Measurements from ENCODE around the gene CALCB. TPM values are rescaled to one million over a fixed set of nuclear protein-coding genes. Genes with fewer than 3 reads are reported as not detected.

CALCB gene
- total RNA-seq, 6 experiments from 2014 or later, result 0.12 to 0.86 (median 0.29) TPM; not detected in 1

DNA sequence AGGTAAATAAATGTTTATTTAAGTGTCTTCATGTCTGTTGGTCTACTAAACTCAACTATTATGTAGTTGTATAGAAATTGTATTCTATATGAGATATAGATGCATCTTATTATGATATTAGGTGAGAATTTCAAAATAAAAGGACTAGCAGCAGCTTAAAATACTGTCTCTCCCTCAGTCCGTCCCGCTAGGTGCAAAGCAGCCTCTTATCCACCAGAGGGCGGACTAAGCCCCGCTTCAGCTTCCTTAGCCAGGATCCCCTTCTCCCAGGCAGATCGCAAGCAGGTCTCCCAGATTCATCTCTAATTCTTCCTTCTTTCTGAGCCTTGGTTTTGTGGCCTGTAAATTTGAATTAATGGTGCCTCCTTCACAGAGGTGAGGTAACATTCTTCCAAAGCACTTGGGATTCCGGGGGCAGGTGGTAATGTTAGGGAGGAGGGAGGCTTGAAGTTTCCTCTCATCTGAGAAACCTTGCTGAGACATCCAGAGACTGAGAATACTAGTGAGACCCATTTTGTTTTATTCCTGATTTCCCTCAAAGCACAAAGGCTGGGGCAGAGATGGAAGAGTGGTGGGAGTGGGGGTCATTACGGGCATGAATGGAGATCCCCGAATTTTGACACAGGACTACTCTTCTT, 27.8 kb downstream of the CALCB start:
- Histone ChIP-seq H3K27ac (no peak overlapping the region), H3K27me3 (no peaks in the 10 kb centered on the region), H3K36me3 (no peaks in the 10 kb centered on the region), H3K9me3 (no peaks in the 10 kb centered on the region), H3K4me3 (no peak overlapping the region), H3K4me1 (no peaks in the 10 kb centered on the region)
- TF ChIP-seq CTCF (IDR thresholded peaks at IDR 0.05) (peak; percentile 87 to 97 (median 95)), POLR2A (IDR thresholded peaks at IDR 0.05) (no peak)
- peak; percentile 98 to 100 (median 98) for ATAC-seq
- WGBS (ENCODE audit: insufficient coverage, low coverage, low lambda C conversion rate, missing lambda C conversion rate), result 21% methylated on average over 8 of the region's 8 CpGs
- intact Hi-C loops (cut with DNase I), result loop anchor here (2.0 to 5.0 kb wide), 2 partner anchors 106 to 108 kb away; no protein-coding TSS in a partner anchor
- peak; percentile 65 to 76 (median 72) for DNase-seq

DNA sequence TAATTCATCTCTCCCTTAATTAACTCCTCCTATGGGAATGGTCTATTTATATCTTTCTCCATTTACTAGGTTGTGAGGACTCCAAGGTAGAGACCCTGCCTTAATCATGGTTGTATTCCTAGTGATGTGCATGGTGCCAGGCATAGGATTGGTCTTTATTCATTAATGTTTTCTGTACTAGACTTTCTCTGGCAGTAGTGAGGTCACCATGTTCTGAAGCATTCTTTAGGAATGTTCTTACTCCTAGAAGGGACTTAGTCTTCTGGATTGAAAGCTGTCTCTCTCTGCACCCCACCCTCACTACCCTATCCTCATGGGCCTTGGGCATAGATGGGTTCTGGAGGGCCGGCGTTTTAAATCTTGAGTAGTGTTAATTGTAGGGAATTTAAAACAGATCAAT, 30.8 kb downstream of the CALCB start:
- H3K27me3 ChIP-seq, result no peaks in the 10 kb centered on the region
- ATAC-seq, result no peak
- no peak overlapping the region for H3K27ac ChIP-seq
- intact Hi-C loops (cut with DNase I), result loop anchor here in 1 of 2 donors (5.0 kb wide), 1 partner anchor 103 kb away; no protein-coding TSS in a partner anchor
- H3K4me1 ChIP-seq, result peaks cover 0 to 3% (median 0%) of the 10 kb centered on the region in 4 donors
- no peak overlapping the region for H3K4me3 ChIP-seq
- WGBS (ENCODE audit: insufficient coverage, low coverage, low lambda C conversion rate, missing lambda C conversion rate), result 100% methylated on average over 2 of the region's 2 CpGs
- no peaks in the 10 kb centered on the region for H3K9me3 ChIP-seq
- DNase-seq, result no peak
- TF ChIP-seq CTCF (IDR thresholded peaks at IDR 0.05), result no peak
- TF ChIP-seq POLR2A (IDR thresholded peaks at IDR 0.05), result no peak
- H3K36me3 ChIP-seq, result no peaks in the 10 kb centered on the region

DNA sequence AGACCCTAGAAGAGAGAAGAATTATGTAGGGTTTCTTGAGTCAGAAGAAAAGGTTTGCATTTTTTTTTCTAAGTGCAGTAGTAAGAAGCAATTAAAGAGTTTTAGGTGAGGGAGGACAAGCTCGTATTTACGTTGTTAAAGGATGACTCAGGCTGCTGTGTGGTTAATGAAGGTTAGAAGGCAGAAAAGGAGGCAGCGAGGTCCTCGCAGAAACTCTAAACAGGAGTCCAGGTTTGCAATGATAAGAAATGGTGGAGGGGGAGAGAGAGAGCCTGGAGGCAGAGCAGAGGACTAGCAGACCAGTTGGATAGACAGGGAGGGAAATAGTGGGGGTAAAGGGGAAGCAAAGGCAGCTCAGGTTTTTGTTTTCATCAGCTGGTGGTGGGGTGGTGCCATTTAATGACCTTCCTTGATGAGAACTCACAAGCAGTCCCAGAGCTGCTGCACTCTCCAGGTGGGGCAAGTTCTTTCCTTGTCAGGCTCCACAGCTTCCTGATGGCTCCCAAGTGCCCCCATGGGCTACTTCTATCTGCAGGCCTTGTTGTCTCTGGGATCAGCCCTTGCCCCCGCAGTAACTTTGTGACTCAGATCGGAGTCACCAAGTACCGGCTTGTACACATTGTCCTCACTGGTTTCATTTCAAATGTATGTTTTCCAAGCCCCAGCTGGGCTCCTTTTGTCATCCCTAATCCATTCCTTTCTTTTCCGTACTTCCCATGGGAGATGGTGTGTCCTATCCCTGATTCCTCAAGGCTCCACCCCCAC, 33.0 kb downstream of the CALCB start:
- 77% methylated on average over 5 of the region's 8 CpGs for WGBS (ENCODE audit: insufficient coverage, low coverage, low lambda C conversion rate, missing lambda C conversion rate)
- no peaks in the 10 kb centered on the region for H3K36me3 ChIP-seq
- no peak for TF ChIP-seq POLR2A (IDR thresholded peaks at IDR 0.05)
- no peak for TF ChIP-seq CTCF (IDR thresholded peaks at IDR 0.05)
- ATAC-seq, result no peak
- H3K4me3 ChIP-seq, result no peak overlapping the region
- H3K27me3 ChIP-seq, result no peaks in the 10 kb centered on the region
- no peak overlapping the region for H3K27ac ChIP-seq
- H3K4me1 ChIP-seq, result peaks cover 0 to 3% (median 0%) of the 10 kb centered on the region in 4 donors
- no peaks in the 10 kb centered on the region for H3K9me3 ChIP-seq
- intact Hi-C loops (cut with DNase I), result no loop called here
- no peak for DNase-seq

DNA sequence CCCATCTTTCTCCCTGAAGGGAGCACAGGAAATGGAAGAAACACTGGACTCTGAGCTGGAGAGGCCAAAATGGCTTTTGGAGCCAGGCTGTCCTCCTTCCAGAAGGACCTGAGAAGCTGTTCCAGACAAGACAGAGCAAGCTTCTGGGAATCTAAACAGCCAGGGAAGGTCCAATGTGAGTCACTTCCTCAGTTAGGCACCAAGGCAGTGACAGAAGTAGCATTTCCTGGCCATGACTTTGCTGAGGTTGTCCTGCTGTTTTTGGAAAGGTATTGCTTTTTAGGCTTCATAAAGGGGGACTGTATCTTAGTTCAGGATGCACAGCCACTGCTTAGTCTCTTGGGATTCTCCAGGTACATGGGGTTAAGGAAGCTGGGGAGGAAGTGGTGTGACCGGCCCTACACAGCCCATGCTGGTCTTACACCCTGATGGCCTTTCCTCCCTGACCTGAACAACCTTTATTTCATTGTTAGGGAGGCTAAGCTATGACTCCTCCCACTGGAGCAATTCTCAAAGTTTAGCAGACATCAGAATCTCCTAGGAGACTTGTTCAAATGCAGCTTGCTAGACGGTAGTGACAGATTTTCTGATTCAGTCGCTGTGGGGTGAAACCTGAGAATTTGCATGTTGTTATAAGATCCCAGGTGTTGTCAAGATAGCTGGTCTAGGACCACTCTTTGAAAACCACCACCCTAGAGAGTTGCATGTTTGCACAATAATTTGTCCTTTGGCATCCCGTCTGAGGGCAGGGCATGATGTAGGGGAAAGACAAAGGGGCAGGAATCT, 34.5 kb downstream of the CALCB start:
- no peaks in the 10 kb centered on the region for H3K36me3 ChIP-seq
- TF ChIP-seq CTCF (IDR thresholded peaks at IDR 0.05) (no peak), POLR2A (IDR thresholded peaks at IDR 0.05) (no peak)
- intact Hi-C loops (cut with DNase I), result no loop called here
- peaks cover 0 to 3% (median 0%) of the 10 kb centered on the region in 4 donors for H3K4me1 ChIP-seq
- DNase-seq, result no peak
- no peak overlapping the region for H3K4me3 ChIP-seq
- H3K27ac ChIP-seq, result no peak overlapping the region
- no peak for ATAC-seq
- WGBS (ENCODE audit: insufficient coverage, low coverage, low lambda C conversion rate, missing lambda C conversion rate), result 75% methylated on average over 2 of the region's 4 CpGs
- H3K9me3 ChIP-seq, result no peaks in the 10 kb centered on the region
- no peaks in the 10 kb centered on the region for H3K27me3 ChIP-seq
